SK-N-MC (cell line): ENCODE data around the gene VEZF1.

Source experiments
- DNase-seq: peaks from one replicate; pipeline ENCODE4 v3.0.0-alpha.2; 2011; ENCODE audit warnings: low read depth, low spot score
- H3K27ac ChIP-seq: fragments of 200-600 bp; sonication (generic); 2 replicates; pipeline ENCODE4 v1.5.1; 2016; ENCODE audit warnings: mixed run types
- H3K36me3 ChIP-seq: fragments of 200-600 bp; sonication (generic); 2 replicates; pipeline ENCODE4 v1.6.1; 2017; ENCODE audit warnings: antibody characterized with exemption, low read length, mixed read lengths; ENCODE audit not compliant: insufficient read depth
- H3K4me3 ChIP-seq: fragments of 200-600 bp; sonication (generic); 2 replicates; pipeline ENCODE4 v1.5.1; 2016
- H3K9ac ChIP-seq: fragments of 200-600 bp; sonication (generic); 2 replicates; pipeline ENCODE4 v1.8.0; 2017; ENCODE audit warnings: mixed run types, mixed read lengths; ENCODE audit not compliant: insufficient read length
- H3K9me3 ChIP-seq: fragments of 200-600 bp; sonication (generic); 2 replicates; pipeline ENCODE4 v1.6.1; 2017; ENCODE audit warnings: low read depth, mild to moderate bottlenecking, antibody characterized with exemption, low read length, moderate library complexity, mixed read lengths
- EZH2 ChIP-seq: fragments of 200-600 bp; sonication (generic); IDR thresholded peaks from one replicate; pipeline ENCODE4 v1.6.1; 2017; ENCODE audit warnings: antibody characterized with exemption
- FOXP2 ChIP-seq: optimal IDR thresholded peaks from 2 replicates; pipeline ENCODE3; 2011; ENCODE audit warnings: mild to moderate bottlenecking, moderate library complexity; ENCODE audit not compliant: insufficient read depth; ENCODE audit errors: extremely low read length, control extremely low read depth
- POLR2AphosphoS5 ChIP-seq: IDR thresholded peaks from 2 replicates; pipeline ENCODE4 v1.6.1; 2012; ENCODE audit warnings: mild to moderate bottlenecking, low read depth, low read length, borderline replicate concordance

Gene VEZF1

GRCh38 chr17:57993471-57994365 lies 5.7 kb upstream of the VEZF1 start:
- Histone ChIP-seq H3K36me3 (peaks cover 24% of the 10 kb centered on the region), H3K4me3 (no peak overlapping the region), H3K9me3 (no peaks in the 10 kb centered on the region), H3K27ac (peak overlapping the region; percentile 67), H3K9ac (no peak overlapping the region)
- TF ChIP-seq POLR2AphosphoS5 (peak; percentile 55; the same call in 1 of the 2 replicates), EZH2 (no peak), FOXP2 (no peak)
- no peak for DNase-seq

- TF ChIP-seq FOXP2 (no peak), EZH2 (no peak), POLR2AphosphoS5 (no peak)
Measured at GRCh38 chr17:57991537-57991936, 3.5 kb upstream of the VEZF1 start.

GRCh38 chr17:57990037-57990436 lies 2.0 kb upstream of the VEZF1 start:
- Histone ChIP-seq H3K9ac (no peak overlapping the region), H3K27ac (peak overlapping the region; percentile 78), H3K4me3 (no peak overlapping the region), H3K36me3 (peaks cover 2% of the 10 kb centered on the region; the same call in 1 of the 2 replicates), H3K9me3 (no peaks in the 10 kb centered on the region)
- no peak for DNase-seq
- no peak for TF ChIP-seq POLR2AphosphoS5
- no peak for TF ChIP-seq FOXP2
- TF ChIP-seq EZH2 = no peak

More at GRCh38 chr17:57991537-57991936, 3.5 kb upstream of the VEZF1 start:
- no peak overlapping the region for H3K9ac ChIP-seq
- peaks cover 2% of the 10 kb centered on the region for H3K36me3 ChIP-seq
- H3K27ac ChIP-seq = peak overlapping the region; percentile 78
- no peak overlapping the region for H3K4me3 ChIP-seq
- no peaks in the 10 kb centered on the region for H3K9me3 ChIP-seq
- no peak for DNase-seq

- Histone ChIP-seq H3K27ac (peak overlapping the region; percentile 78), H3K9ac (peak overlapping the region; percentile 37), H3K4me3 (peak overlapping the region; percentile 82), H3K36me3 (peaks cover 15% of the 10 kb centered on the region), H3K9me3 (no peaks in the 10 kb centered on the region)
- TF ChIP-seq POLR2AphosphoS5 (peak; percentile 76), FOXP2 (no peak), EZH2 (no peak)
- DNase-seq = no peak
Measured at GRCh38 chr17:57988301-57989250, 522 bp upstream of the VEZF1 start.

GRCh38 chr17:57986841-57987580 lies 1.0 kb downstream of the VEZF1 start:
- no peak for DNase-seq
- Histone ChIP-seq H3K9me3 (no peaks in the 10 kb centered on the region), H3K9ac (peak overlapping the region; percentile 87), H3K4me3 (peak overlapping the region; percentile 82), H3K36me3 (peaks cover 31% of the 10 kb centered on the region), H3K27ac (peak overlapping the region; percentile 78)
- no peak for TF ChIP-seq POLR2AphosphoS5
- TF ChIP-seq EZH2 = no peak
- no peak for TF ChIP-seq FOXP2

- Histone ChIP-seq H3K27ac (peak overlapping the region; percentile 78), H3K36me3 (peaks cover 44% of the 10 kb centered on the region), H3K9me3 (no peaks in the 10 kb centered on the region), H3K4me3 (peak overlapping the region; percentile 82), H3K9ac (peak overlapping the region; percentile 87)
- DNase-seq = no peak
- TF ChIP-seq EZH2 (no peak), FOXP2 (no peak), POLR2AphosphoS5 (no peak)
Measured at GRCh38 chr17:57985675-57985974, 2.4 kb downstream of the VEZF1 start.

GRCh38 chr17:57984936-57985674 lies 2.9 kb downstream of the VEZF1 start:
- peak overlapping the region; percentile 87 for H3K9ac ChIP-seq
- TF ChIP-seq FOXP2 (no peak), POLR2AphosphoS5 (no peak), EZH2 (no peak)
- H3K27ac ChIP-seq = peak overlapping the region; percentile 78
- H3K36me3 ChIP-seq = peaks cover 50% of the 10 kb centered on the region
- no peak for DNase-seq
- peak overlapping the region; percentile 82 for H3K4me3 ChIP-seq
- H3K9me3 ChIP-seq = no peaks in the 10 kb centered on the region
